BE2C (cell line): Measurements from ENCODE around the gene VAV2.
"Not testable (repeated sequence)": the region's sequence is repeated elsewhere in the genome, so short reads cannot be mapped to it uniquely, and the experiment has no call there.

Experiments
- DNase-seq: peaks from one replicate; pipeline ENCODE4 v3.0.0-alpha.2; 2020
- H3K27me3 ChIP-seq: fragments of 250-450 bp; sonication (Bioruptor Pico); 2 replicates; pipeline ENCODE4 v1.5.1; 2020; ENCODE audit warnings: mild to moderate bottlenecking
- H3K36me3 ChIP-seq: fragments of 250-450 bp; sonication (Bioruptor Pico); 2 replicates; pipeline ENCODE4 v1.5.1; 2020; ENCODE audit warnings: mild to moderate bottlenecking
- H3K4me1 ChIP-seq: fragments of 250-450 bp; sonication (Bioruptor Pico); 2 replicates; pipeline ENCODE4 v1.5.1; 2020
- H3K4me3 ChIP-seq: 2 replicates; pipeline ENCODE4 v1.5.1; 2011; ENCODE audit warnings: low read depth, low read length
- H3K9me3 ChIP-seq: fragments of 250-450 bp; sonication (Bioruptor Pico); 2 replicates; pipeline ENCODE4 v1.5.1; 2020
- CTCF ChIP-seq: IDR thresholded peaks from 2 replicates; pipeline ENCODE4 v1.5.1; 2012; ENCODE audit warnings: mild to moderate bottlenecking, low read depth, low read length

Gene VAV2

GRCh38 chr9:133961226-133962165 is 30.6 kb downstream of the VAV2 start:
- no peak for TF ChIP-seq CTCF
- H3K36me3 ChIP-seq = peaks cover 2% of the 10 kb centered on the region
- H3K9me3 ChIP-seq = no peaks in the 10 kb centered on the region; the same call in 1 of the 2 replicates
- H3K27me3 ChIP-seq = no peaks in the 10 kb centered on the region
- no peak overlapping the region for H3K4me3 ChIP-seq
- peak; percentile 6 for DNase-seq
- H3K4me1 ChIP-seq = peaks cover 47% of the 10 kb centered on the region

GRCh38 chr9:133960568-133961129 is 31.5 kb downstream of the VAV2 start:
- DNase-seq = no peak
- Histone ChIP-seq H3K4me1 (peaks cover 55% of the 10 kb centered on the region), H3K9me3 (no peaks in the 10 kb centered on the region; the same call in 1 of the 2 replicates), H3K36me3 (peaks cover 2% of the 10 kb centered on the region), H3K27me3 (no peaks in the 10 kb centered on the region), H3K4me3 (no peak overlapping the region)
- TF ChIP-seq CTCF = no peak

GRCh38 chr9:133959966-133960567 is 32.1 kb downstream of the VAV2 start:
- H3K27me3 ChIP-seq = no peaks in the 10 kb centered on the region
- peaks cover 2% of the 10 kb centered on the region for H3K36me3 ChIP-seq
- peaks cover 55% of the 10 kb centered on the region for H3K4me1 ChIP-seq
- no peak for TF ChIP-seq CTCF
- H3K9me3 ChIP-seq = no peaks in the 10 kb centered on the region; the same call in 1 of the 2 replicates
- no peak overlapping the region for H3K4me3 ChIP-seq
- DNase-seq = no peak

GRCh38 chr9:133959171-133959570 is 33.0 kb downstream of the VAV2 start:
- no peaks in the 10 kb centered on the region; the same call in 1 of the 2 replicates for H3K9me3 ChIP-seq
- peaks cover 55% of the 10 kb centered on the region for H3K4me1 ChIP-seq
- H3K4me3 ChIP-seq = no peak overlapping the region
- H3K36me3 ChIP-seq = peaks cover 2% of the 10 kb centered on the region
- DNase-seq = no peak
- H3K27me3 ChIP-seq = no peaks in the 10 kb centered on the region
- no peak for TF ChIP-seq CTCF

GRCh38 chr9:133958756-133959155 is 33.4 kb downstream of the VAV2 start:
- peaks cover 55% of the 10 kb centered on the region for H3K4me1 ChIP-seq
- DNase-seq = no peak
- no peak overlapping the region for H3K4me3 ChIP-seq

GRCh38 chr9:133957772-133958171 is 34.4 kb downstream of the VAV2 start:
- H3K4me3 ChIP-seq, H3K9me3 ChIP-seq, H3K27me3 ChIP-seq, DNase-seq, H3K36me3 ChIP-seq: not testable (repeated sequence)
- peaks cover 55% of the 10 kb centered on the region for H3K4me1 ChIP-seq

More at GRCh38 chr9:133958756-133959155, 33.4 kb downstream of the VAV2 start:
- H3K9me3 ChIP-seq = no peaks in the 10 kb centered on the region
- H3K36me3 ChIP-seq = peaks cover 2% of the 10 kb centered on the region
- no peaks in the 10 kb centered on the region for H3K27me3 ChIP-seq
- TF ChIP-seq CTCF = no peak
